ENCODE data around the gene PIP5K1C.
"Not testable (repeated sequence)": the region's sequence is repeated elsewhere in the genome, so short reads cannot be mapped to it uniquely, and the experiment has no call there.

The PIP5K1C gene

GRCh38 chr19:3659746-3660112 lies 40.5 kb downstream of the PIP5K1C start:
- DNase-seq, result no peak

DNA sequence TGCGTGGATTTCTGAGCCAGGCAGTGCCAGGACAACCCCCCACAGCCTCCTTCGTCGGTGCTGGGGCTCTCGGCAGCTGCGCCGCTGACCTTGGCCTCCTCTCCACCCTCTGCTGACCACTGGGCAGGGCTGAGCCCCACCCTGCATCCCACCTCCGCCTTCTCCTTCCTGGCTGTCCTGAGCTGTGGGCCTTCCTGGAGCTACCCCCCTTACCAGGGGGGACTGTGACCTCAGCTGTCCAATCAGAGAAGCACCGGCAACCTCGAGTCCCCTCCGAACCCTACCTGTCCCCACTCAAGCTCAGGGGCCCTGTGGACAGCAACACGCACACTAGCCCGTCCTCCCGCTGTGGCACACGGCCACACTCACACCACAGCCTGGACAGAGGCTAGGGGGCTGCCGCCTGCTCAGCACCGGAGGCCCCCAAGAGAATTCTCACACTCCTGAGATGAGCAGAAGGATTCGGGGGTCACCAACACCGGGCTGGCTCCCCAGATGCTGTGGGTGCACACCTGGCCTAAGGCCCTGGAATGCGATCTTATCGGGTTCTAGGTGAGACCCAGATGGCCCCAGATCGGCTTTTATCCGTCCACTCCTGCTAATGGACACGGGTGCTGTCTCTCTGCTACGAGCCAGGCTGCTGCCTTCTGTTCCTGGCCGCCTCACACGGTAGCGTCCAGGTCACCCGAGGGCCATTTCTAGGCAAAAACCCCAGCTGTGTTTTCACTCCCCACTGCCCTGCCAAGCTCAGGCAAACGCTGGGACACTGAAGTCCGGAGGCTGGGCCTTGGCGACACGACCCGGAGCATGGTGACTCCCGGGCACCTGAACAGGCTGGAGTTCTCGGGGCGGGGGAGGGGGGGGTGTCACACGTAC lies 41.2 kb downstream of the PIP5K1C start:
- no peak for DNase-seq

GRCh38 chr19:3658004-3658869 lies 42.0 kb downstream of the PIP5K1C start:
- no peak for DNase-seq

DNA sequence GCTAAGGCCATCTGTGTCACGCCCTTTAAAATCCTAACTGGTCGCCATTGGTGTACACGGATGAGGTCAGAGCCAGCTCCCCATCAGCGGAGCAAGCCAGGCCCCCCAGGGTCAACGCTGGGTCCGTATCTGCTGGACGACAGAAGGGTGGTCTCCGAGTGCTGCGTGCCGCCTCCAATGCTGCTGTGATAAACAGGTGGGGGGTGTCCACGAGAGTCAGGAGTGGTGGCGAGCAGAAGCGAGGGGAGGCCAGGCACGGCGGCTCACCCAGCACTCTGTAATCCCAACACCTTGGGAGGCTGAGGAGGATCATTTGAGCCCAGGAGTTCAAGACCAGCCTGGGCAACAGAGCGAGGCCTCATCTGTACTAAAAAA lies 42.9 kb downstream of the PIP5K1C start:
- no peak for DNase-seq

DNA sequence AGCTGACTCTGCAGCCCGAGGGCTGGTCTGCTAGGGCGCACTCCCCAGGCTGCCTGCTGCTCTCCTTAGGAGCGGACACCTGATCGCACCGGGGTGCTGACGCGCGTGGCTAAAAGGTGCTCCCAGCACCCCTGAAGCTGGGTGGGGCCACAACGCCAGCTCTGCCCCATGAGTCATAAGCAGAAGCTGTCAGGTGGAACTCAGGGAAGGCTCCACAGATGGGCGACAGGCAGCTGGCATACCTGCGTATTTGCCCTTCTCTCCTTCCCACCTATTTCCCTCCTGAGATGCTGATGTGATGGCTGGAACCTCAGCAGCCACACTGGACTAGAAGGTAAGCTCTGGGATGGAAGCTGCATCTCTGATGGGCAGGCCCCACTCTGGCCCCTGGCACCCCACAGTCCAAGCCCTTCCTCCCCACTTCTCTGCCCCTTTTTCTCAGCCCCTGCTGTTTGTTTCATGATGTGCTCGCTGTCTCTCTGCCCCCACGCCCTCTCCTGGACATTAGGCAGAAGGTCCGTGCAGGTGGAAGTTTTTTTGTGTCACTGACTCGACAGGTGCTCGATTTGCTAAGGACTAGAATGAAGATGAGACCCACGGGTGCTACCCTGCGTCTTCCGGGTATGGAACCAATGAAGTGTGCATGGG lies 43.4 kb downstream of the PIP5K1C start:
- no peak for DNase-seq

- DNase-seq, result no peak
These were observed 44.1 kb downstream of the PIP5K1C start for GRCh38 chr19:3656073-3656746.

- DNase-seq, result no peak
These were observed 44.7 kb downstream of the PIP5K1C start for GRCh38 chr19:3655402-3656072.

- no peak for DNase-seq
These were observed 46.3 kb downstream of the PIP5K1C start for GRCh38 chr19:3653865-3654513.

DNA sequence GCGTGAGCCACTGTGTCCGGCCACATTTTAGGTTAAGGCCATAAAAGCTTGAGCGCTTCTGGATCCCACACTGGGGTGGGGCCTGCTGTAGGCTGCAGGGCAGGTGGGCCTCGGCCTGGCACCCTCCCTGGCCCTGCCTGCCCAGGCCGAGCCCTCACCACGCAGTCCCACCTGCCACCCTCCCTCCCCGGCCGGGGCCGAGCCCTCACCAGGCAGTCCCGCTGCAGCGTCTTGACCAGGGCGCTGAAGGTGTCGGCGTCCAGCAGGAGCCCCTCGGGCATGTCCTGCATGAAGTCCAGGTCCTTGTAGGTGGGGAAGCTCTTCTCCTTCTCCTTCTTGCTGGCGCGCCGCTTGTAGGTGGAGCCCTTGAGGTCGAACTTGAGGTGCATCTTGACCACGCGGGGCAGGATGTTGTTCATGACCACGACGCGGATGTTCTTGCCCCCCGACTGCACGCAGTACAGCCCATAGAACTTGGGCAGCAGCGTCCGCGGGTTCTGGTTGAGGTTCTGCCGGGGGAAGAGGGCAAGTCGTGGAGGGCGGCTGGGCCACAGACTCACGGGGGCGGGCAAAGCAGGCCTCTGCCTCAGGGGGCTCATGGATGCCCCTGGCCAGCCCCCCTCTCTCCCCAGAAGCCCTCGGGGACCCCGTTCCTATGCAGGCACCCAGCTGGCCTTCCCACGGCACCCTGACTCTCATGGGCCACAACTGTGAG lies 47.0 kb downstream of the PIP5K1C start:
- DNase-seq, result no peak

GRCh38 chr19:3652422-3652821 lies 47.8 kb downstream of the PIP5K1C start:
- DNase-seq, result no peak

DNA sequence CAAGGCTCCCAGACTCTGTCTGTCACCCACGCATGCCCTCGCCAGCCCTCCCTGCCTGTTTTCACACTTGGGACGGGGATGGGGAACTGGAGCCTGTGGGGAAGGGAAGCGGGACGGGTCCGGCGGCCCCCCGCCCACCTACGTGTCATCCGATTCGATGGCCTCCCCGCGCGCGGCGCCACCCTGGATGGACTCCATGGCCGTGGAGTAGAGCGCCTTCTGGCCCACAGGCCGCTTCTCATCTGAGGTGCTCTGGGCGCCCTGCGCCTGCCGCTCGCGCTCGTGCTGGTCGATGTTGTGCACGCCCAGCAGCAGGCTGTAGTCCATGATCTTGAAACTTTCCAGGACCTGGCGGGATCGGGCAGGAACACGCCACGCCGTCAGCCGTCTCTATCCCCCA lies 48.6 kb downstream of the PIP5K1C start:
- DNase-seq, result no peak

- DNase-seq, result no peak
These were observed 50.4 kb downstream of the PIP5K1C start for GRCh38 chr19:3649888-3650287.

- no peak for DNase-seq
These were observed 52.0 kb downstream of the PIP5K1C start for GRCh38 chr19:3648037-3648905.

GRCh38 chr19:3647102-3647501 lies 53.2 kb downstream of the PIP5K1C start:
- DNase-seq, result not testable (repeated sequence)

GRCh38 chr19:3646336-3647092 lies 53.8 kb downstream of the PIP5K1C start:
- no peak for DNase-seq

DNA sequence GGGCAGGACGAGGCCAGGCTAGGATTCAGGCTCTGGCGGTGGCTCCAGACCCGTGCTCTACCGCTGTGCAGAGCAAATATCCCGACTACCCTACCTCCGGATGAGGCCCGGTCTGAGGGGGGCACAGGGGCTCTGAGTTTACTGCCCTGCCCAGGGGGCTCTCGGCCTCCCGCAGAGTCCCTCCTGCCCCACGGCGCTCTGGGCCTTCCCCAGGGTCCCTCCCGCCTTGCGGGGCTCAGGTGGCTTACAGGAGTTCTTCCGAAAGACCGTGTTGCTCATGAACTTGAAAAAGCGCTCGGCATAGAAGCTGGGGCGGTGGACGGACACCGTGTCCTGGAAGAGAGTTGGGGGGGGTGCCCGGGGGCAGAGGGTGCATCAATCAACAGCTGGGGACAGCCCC lies 54.5 kb downstream of the PIP5K1C start:
- DNase-seq, result no peak

GRCh38 chr19:3645067-3645396 lies 55.2 kb downstream of the PIP5K1C start:
- no peak for DNase-seq

DNA sequence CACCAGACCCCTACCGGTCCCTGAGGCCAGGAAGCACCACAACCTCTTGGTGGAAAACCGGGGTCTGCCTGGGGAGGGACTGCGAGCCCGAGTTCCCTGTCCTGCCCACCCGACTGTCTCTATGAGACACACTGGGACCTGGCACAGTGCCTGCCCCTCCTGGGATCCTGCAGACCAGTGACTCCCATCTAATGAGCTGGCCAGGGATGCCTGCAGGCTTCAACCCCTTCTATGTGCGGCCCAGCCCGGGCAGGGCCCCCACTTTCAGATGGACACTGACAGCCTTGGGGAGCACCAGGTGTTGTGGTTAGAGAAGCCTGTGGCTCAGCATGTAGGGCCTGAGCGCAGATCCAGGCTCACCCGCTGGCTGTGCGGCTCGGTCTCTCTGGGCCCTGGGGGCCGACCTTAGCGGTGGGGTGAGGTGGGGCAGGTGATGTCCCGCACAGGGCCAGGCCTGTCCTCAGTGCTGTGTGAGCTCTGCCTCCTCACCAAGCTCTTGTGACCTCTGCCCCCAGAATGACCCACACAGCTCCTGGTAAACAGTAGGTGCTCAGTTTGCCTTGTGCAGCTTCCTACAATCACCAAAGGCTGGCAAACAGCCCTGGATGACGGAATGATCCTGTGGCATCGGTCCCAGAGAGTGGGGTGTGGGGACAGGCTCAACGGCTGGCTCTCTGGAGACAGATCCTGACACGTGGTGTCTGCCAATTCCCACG lies 55.8 kb downstream of the PIP5K1C start:
- no peak for DNase-seq

All from NCI-H1105 (cell line).